ENCODE results near the gene TSHZ2. TPM values are rescaled to one million over a fixed set of nuclear protein-coding genes. Genes with fewer than 3 reads are reported as not detected.

Gene TSHZ2
- polyA plus RNA-seq, 1 donor, result 10.7 TPM

- no peaks in the 10 kb centered on the region for H3K9me3 ChIP-seq (ENCODE audit: control insufficient read depth, low read depth, low read length)
- no peaks in the 10 kb centered on the region for H3K4me1 ChIP-seq (ENCODE audit: control insufficient read depth, insufficient read depth, low read length)
- H3K36me3 ChIP-seq (ENCODE audit: control insufficient read depth, insufficient read depth, low read length), result no peaks in the 10 kb centered on the region
- no peaks in the 10 kb centered on the region for H3K27me3 ChIP-seq (ENCODE audit: control insufficient read depth, insufficient read depth, low read length)
- no peak overlapping the region for H3K27ac ChIP-seq (ENCODE audit: low read length)
- DNase-seq, result no peak
- H3K4me3 ChIP-seq (ENCODE audit: low read length), result no peak overlapping the region
- WGBS (ENCODE audit: insufficient coverage, low lambda C conversion rate), result 100% methylated on average over 1 of the region's 5 CpGs
Observed at GRCh38 chr20:53223626-53224172, 251.5 kb downstream of the TSHZ2 start.

GRCh38 chr20:53224851-53225250 lies 252.7 kb downstream of the TSHZ2 start:
- WGBS (ENCODE audit: insufficient coverage, low lambda C conversion rate), result no CpG with 5 or more reads among the region's 1 CpG
- H3K4me1 ChIP-seq (ENCODE audit: control insufficient read depth, insufficient read depth, low read length), result no peaks in the 10 kb centered on the region
- no peaks in the 10 kb centered on the region for H3K36me3 ChIP-seq (ENCODE audit: control insufficient read depth, insufficient read depth, low read length)
- DNase-seq, result no peak
- H3K4me3 ChIP-seq (ENCODE audit: low read length), result no peak overlapping the region
- H3K27me3 ChIP-seq (ENCODE audit: control insufficient read depth, insufficient read depth, low read length), result no peaks in the 10 kb centered on the region
- no peaks in the 10 kb centered on the region for H3K9me3 ChIP-seq (ENCODE audit: control insufficient read depth, low read depth, low read length)
- H3K27ac ChIP-seq (ENCODE audit: low read length), result no peak overlapping the region

GRCh38 chr20:53226826-53227225 lies 254.7 kb downstream of the TSHZ2 start:
- no peaks in the 10 kb centered on the region for H3K9me3 ChIP-seq (ENCODE audit: control insufficient read depth, low read depth, low read length)
- no peaks in the 10 kb centered on the region for H3K36me3 ChIP-seq (ENCODE audit: control insufficient read depth, insufficient read depth, low read length)
- H3K27me3 ChIP-seq (ENCODE audit: control insufficient read depth, insufficient read depth, low read length), result no peaks in the 10 kb centered on the region
- H3K4me1 ChIP-seq (ENCODE audit: control insufficient read depth, insufficient read depth, low read length), result no peaks in the 10 kb centered on the region
- no peak for DNase-seq
- WGBS (ENCODE audit: insufficient coverage, low lambda C conversion rate), result 83% methylated on average over 2 of the region's 7 CpGs
- no peak overlapping the region for H3K4me3 ChIP-seq (ENCODE audit: low read length)
- no peak overlapping the region for H3K27ac ChIP-seq (ENCODE audit: low read length)

GRCh38 chr20:53227523-53227922 lies 255.4 kb downstream of the TSHZ2 start:
- H3K4me1 ChIP-seq (ENCODE audit: control insufficient read depth, insufficient read depth, low read length), result no peaks in the 10 kb centered on the region
- no peak overlapping the region for H3K27ac ChIP-seq (ENCODE audit: low read length)
- H3K9me3 ChIP-seq (ENCODE audit: control insufficient read depth, low read depth, low read length), result no peaks in the 10 kb centered on the region
- no peak for DNase-seq
- H3K36me3 ChIP-seq (ENCODE audit: control insufficient read depth, insufficient read depth, low read length), result no peaks in the 10 kb centered on the region
- no peak overlapping the region for H3K4me3 ChIP-seq (ENCODE audit: low read length)
- H3K27me3 ChIP-seq (ENCODE audit: control insufficient read depth, insufficient read depth, low read length), result no peaks in the 10 kb centered on the region
- WGBS (ENCODE audit: insufficient coverage, low lambda C conversion rate), result 85% methylated on average over 2 of the region's 3 CpGs

GRCh38 chr20:53231061-53231460 lies 258.9 kb downstream of the TSHZ2 start:
- 60% methylated on average over 1 of the region's 3 CpGs for WGBS (ENCODE audit: insufficient coverage, low lambda C conversion rate)
- H3K27ac ChIP-seq (ENCODE audit: low read length), result no peak overlapping the region
- H3K27me3 ChIP-seq (ENCODE audit: control insufficient read depth, insufficient read depth, low read length), result no peaks in the 10 kb centered on the region
- no peaks in the 10 kb centered on the region for H3K4me1 ChIP-seq (ENCODE audit: control insufficient read depth, insufficient read depth, low read length)
- no peaks in the 10 kb centered on the region for H3K36me3 ChIP-seq (ENCODE audit: control insufficient read depth, insufficient read depth, low read length)
- H3K9me3 ChIP-seq (ENCODE audit: control insufficient read depth, low read depth, low read length), result no peaks in the 10 kb centered on the region
- peak in 1 of 2 donors; percentile 18 for DNase-seq
- H3K4me3 ChIP-seq (ENCODE audit: low read length), result no peak overlapping the region

GRCh38 chr20:53237461-53237860 lies 265.3 kb downstream of the TSHZ2 start:
- H3K27me3 ChIP-seq (ENCODE audit: control insufficient read depth, insufficient read depth, low read length), result no peaks in the 10 kb centered on the region
- no peaks in the 10 kb centered on the region for H3K36me3 ChIP-seq (ENCODE audit: control insufficient read depth, insufficient read depth, low read length)
- H3K4me1 ChIP-seq (ENCODE audit: control insufficient read depth, insufficient read depth, low read length), result no peaks in the 10 kb centered on the region
- WGBS (ENCODE audit: insufficient coverage, low lambda C conversion rate), result 60% methylated on average over 1 of the region's 8 CpGs
- H3K27ac ChIP-seq (ENCODE audit: low read length), result no peak overlapping the region
- H3K9me3 ChIP-seq (ENCODE audit: control insufficient read depth, low read depth, low read length), result no peaks in the 10 kb centered on the region
- no peak for DNase-seq
- H3K4me3 ChIP-seq (ENCODE audit: low read length), result no peak overlapping the region

- DNase-seq, result no peak
- Histone ChIP-seq H3K4me3 (ENCODE audit: low read length) (no peak overlapping the region), H3K27me3 (ENCODE audit: control insufficient read depth, insufficient read depth, low read length) (no peaks in the 10 kb centered on the region), H3K36me3 (ENCODE audit: control insufficient read depth, insufficient read depth, low read length) (no peaks in the 10 kb centered on the region), H3K9me3 (ENCODE audit: control insufficient read depth, low read depth, low read length) (no peaks in the 10 kb centered on the region), H3K27ac (ENCODE audit: low read length) (no peak overlapping the region), H3K4me1 (ENCODE audit: control insufficient read depth, insufficient read depth, low read length) (no peaks in the 10 kb centered on the region)
- 70% methylated on average over 2 of the region's 3 CpGs for WGBS (ENCODE audit: insufficient coverage, low lambda C conversion rate)
Observed at GRCh38 chr20:53238121-53238660, 266.0 kb downstream of the TSHZ2 start.

- Histone ChIP-seq H3K4me1 (ENCODE audit: control insufficient read depth, insufficient read depth, low read length) (no peaks in the 10 kb centered on the region), H3K27ac (ENCODE audit: low read length) (no peak overlapping the region), H3K9me3 (ENCODE audit: control insufficient read depth, low read depth, low read length) (no peaks in the 10 kb centered on the region), H3K4me3 (ENCODE audit: low read length) (no peak overlapping the region), H3K36me3 (ENCODE audit: control insufficient read depth, insufficient read depth, low read length) (no peaks in the 10 kb centered on the region), H3K27me3 (ENCODE audit: control insufficient read depth, insufficient read depth, low read length) (no peaks in the 10 kb centered on the region)
- no peak for DNase-seq
- 100% methylated on average over 1 of the region's 3 CpGs for WGBS (ENCODE audit: insufficient coverage, low lambda C conversion rate)
Observed at GRCh38 chr20:53243152-53243551, 271.0 kb downstream of the TSHZ2 start.

GRCh38 chr20:53244711-53245110 lies 272.6 kb downstream of the TSHZ2 start:
- no peaks in the 10 kb centered on the region for H3K9me3 ChIP-seq (ENCODE audit: control insufficient read depth, low read depth, low read length)
- no peaks in the 10 kb centered on the region for H3K4me1 ChIP-seq (ENCODE audit: control insufficient read depth, insufficient read depth, low read length)
- no peak overlapping the region for H3K4me3 ChIP-seq (ENCODE audit: low read length)
- H3K36me3 ChIP-seq (ENCODE audit: control insufficient read depth, insufficient read depth, low read length), result no peaks in the 10 kb centered on the region
- no peaks in the 10 kb centered on the region for H3K27me3 ChIP-seq (ENCODE audit: control insufficient read depth, insufficient read depth, low read length)
- no peak for DNase-seq
- no peak overlapping the region for H3K27ac ChIP-seq (ENCODE audit: low read length)
- WGBS (ENCODE audit: insufficient coverage, low lambda C conversion rate), result no CpG with 5 or more reads among the region's 2 CpGs

- no peaks in the 10 kb centered on the region for H3K27me3 ChIP-seq (ENCODE audit: control insufficient read depth, insufficient read depth, low read length)
- DNase-seq, result no peak
- no CpG with 5 or more reads among the region's 1 CpG for WGBS (ENCODE audit: insufficient coverage, low lambda C conversion rate)
Observed at GRCh38 chr20:53245574-53245973, 273.4 kb downstream of the TSHZ2 start.

GRCh38 chr20:53247468-53248103 lies 275.4 kb downstream of the TSHZ2 start:
- Histone ChIP-seq H3K27me3 (ENCODE audit: control insufficient read depth, insufficient read depth, low read length) (no peaks in the 10 kb centered on the region), H3K4me1 (ENCODE audit: control insufficient read depth, insufficient read depth, low read length) (no peaks in the 10 kb centered on the region), H3K36me3 (ENCODE audit: control insufficient read depth, insufficient read depth, low read length) (no peaks in the 10 kb centered on the region), H3K4me3 (ENCODE audit: low read length) (no peak overlapping the region), H3K27ac (ENCODE audit: low read length) (no peak overlapping the region), H3K9me3 (ENCODE audit: control insufficient read depth, low read depth, low read length) (no peaks in the 10 kb centered on the region)
- WGBS (ENCODE audit: insufficient coverage, low lambda C conversion rate), result no CpG with 5 or more reads among the region's 9 CpGs
- no peak for DNase-seq

More at GRCh38 chr20:53245574-53245973, 273.4 kb downstream of the TSHZ2 start:
- no peaks in the 10 kb centered on the region for H3K4me1 ChIP-seq (ENCODE audit: control insufficient read depth, insufficient read depth, low read length)
- H3K9me3 ChIP-seq (ENCODE audit: control insufficient read depth, low read depth, low read length), result no peaks in the 10 kb centered on the region
- H3K4me3 ChIP-seq (ENCODE audit: low read length), result no peak overlapping the region
- H3K36me3 ChIP-seq (ENCODE audit: control insufficient read depth, insufficient read depth, low read length), result no peaks in the 10 kb centered on the region
- no peak overlapping the region for H3K27ac ChIP-seq (ENCODE audit: low read length)

Measured in large intestine (tissue), 3 donors.